GM23338 (cell line): Measurements from ENCODE around the gene BATF3. TPM values are rescaled to one million over a fixed set of nuclear protein-coding genes. Genes with fewer than 3 reads are reported as not detected.

Experiments
- ATAC-seq: fragments of 200-7000 bp; cut with Tn5 transposase; 3 replicates; pipeline ENCODE4 v1.9.1; 2020
- DNase-seq: peaks from one replicate; pipeline ENCODE4 v3.0.0-alpha.2; 2015; ENCODE audit warnings: low spot score
- H2AFZ ChIP-seq: fragments of 200-600 bp; sonication (generic); 2 replicates; pipeline ENCODE4 v1.8.0; 2016; ENCODE audit warnings: antibody characterized with exemption, mild to moderate bottlenecking, moderate library complexity
- H3F3A ChIP-seq: fragments of 200-600 bp; sonication (generic); replicated peaks from 2 replicates; pipeline ENCODE4 v1.8.0; 2017; ENCODE audit warnings: antibody characterized with exemption, mixed run types, low read depth
- H3K27ac ChIP-seq: fragments of 200-600 bp; sonication (generic); 2 replicates; pipeline ENCODE4 v1.6.1; 2016; ENCODE audit warnings: low read depth
- H3K27me3 ChIP-seq: fragments of 200-600 bp; sonication (generic); 2 replicates; pipeline ENCODE4 v1.8.0; 2016; ENCODE audit warnings: mild to moderate bottlenecking, mixed run types, moderate library complexity; ENCODE audit not compliant: insufficient read depth
- H3K36me3 ChIP-seq: fragments of 200-600 bp; sonication (generic); 2 replicates; pipeline ENCODE4 v1.8.0; 2016; ENCODE audit warnings: mild to moderate bottlenecking; ENCODE audit not compliant: insufficient read depth
- H3K4me1 ChIP-seq: fragments of 200-600 bp; sonication (generic); 2 replicates; pipeline ENCODE4 v1.8.0; 2016; ENCODE audit warnings: mild to moderate bottlenecking, moderate library complexity; ENCODE audit not compliant: insufficient read depth
- H3K4me2 ChIP-seq: fragments of 200-600 bp; sonication (generic); 2 replicates; pipeline ENCODE4 v1.7.1; 2017; ENCODE audit warnings: mixed run types
- H3K4me3 ChIP-seq: fragments of 200-600 bp; sonication (generic); 2 replicates; pipeline ENCODE4 v1.6.1; 2016; ENCODE audit warnings: mixed run types
- H3K79me2 ChIP-seq: fragments of 200-600 bp; sonication (generic); replicated peaks from 2 replicates; pipeline ENCODE4 v1.8.0; 2017; ENCODE audit warnings: mild to moderate bottlenecking; ENCODE audit not compliant: insufficient read depth
- H3K9me2 ChIP-seq: fragments of 200-600 bp; sonication (generic); 2 replicates; pipeline ENCODE4 v1.8.0; 2017; ENCODE audit not compliant: insufficient read depth
- H4K20me1 ChIP-seq: fragments of 200-600 bp; sonication (generic); replicated peaks from 2 replicates; pipeline ENCODE4 v1.8.0; 2017; ENCODE audit warnings: mild to moderate bottlenecking; ENCODE audit not compliant: insufficient read depth
- H3K27ac Mint-ChIP-seq: 2 replicates; pipeline ENCODE4 v1.8.0; 2020; ENCODE audit warnings: inconsistent platforms, mild to moderate bottlenecking, moderate library complexity, mixed read lengths
- H3K27me3 Mint-ChIP-seq: 3 replicates; pipeline ENCODE4 v1.8.0; 2022; ENCODE audit warnings: low read depth, mild to moderate bottlenecking, moderate library complexity, mixed read lengths, inconsistent platforms; ENCODE audit not compliant: insufficient read depth, poor library complexity
- H3K36me3 Mint-ChIP-seq: 3 replicates; pipeline ENCODE4 v1.8.0; 2021; ENCODE audit warnings: low read depth, mild to moderate bottlenecking, inconsistent platforms, moderate library complexity, mixed read lengths
- H3K4me1 Mint-ChIP-seq: 3 replicates; pipeline ENCODE4 v1.8.0; 2020; ENCODE audit warnings: mild to moderate bottlenecking, inconsistent platforms, mixed read lengths
- H3K4me3 Mint-ChIP-seq: 3 replicates; pipeline ENCODE4 v1.8.0; 2021; ENCODE audit warnings: moderate library complexity, mild to moderate bottlenecking, inconsistent platforms, mixed read lengths
- H3K9me3 Mint-ChIP-seq: 3 replicates; pipeline ENCODE4 v1.8.0; 2020; ENCODE audit warnings: moderate library complexity, mild to moderate bottlenecking, inconsistent platforms, mixed read lengths
- CREB1 ChIP-seq: fragments of 250-450 bp; sonication (Bioruptor Pico); IDR thresholded peaks from 2 replicates; pipeline ENCODE4 v1.5.0; 2020; ENCODE audit warnings: low read depth, mild to moderate bottlenecking, moderate library complexity
- EZH2phosphoT487 ChIP-seq: fragments of 200-600 bp; sonication (generic); IDR thresholded peaks from one replicate; pipeline ENCODE4 v1.8.1; 2018; ENCODE audit warnings: antibody characterized with exemption; ENCODE audit not compliant: unreplicated experiment
- JUNB ChIP-seq: IDR thresholded peaks from one replicate; pipeline ENCODE4 v1.6.1; 2016; ENCODE audit warnings: antibody characterized with exemption; ENCODE audit not compliant: unreplicated experiment
- STAT1 ChIP-seq: IDR thresholded peaks from one replicate; pipeline ENCODE4 v1.6.1; 2016; ENCODE audit warnings: antibody characterized with exemption; ENCODE audit not compliant: unreplicated experiment
- ZNF114 ChIP-seq: fragments of 250-450 bp; sonication (Bioruptor Pico); IDR thresholded peaks from 2 replicates; pipeline ENCODE4 v1.5.0; 2020; ENCODE audit warnings: mild to moderate bottlenecking, moderate library complexity
- ZNF331 ChIP-seq: fragments of 250-450 bp; sonication (Bioruptor Pico); IDR thresholded peaks from 2 replicates; pipeline ENCODE4 v1.5.0; 2020; ENCODE audit warnings: low read depth, mild to moderate bottlenecking, moderate library complexity
- polyA plus RNA-seq: library from polyadenylated mRNA; unstranded; fragments of >200 nt; fragmentation: Nextera tagmentation; extraction: Ambion mirVana; gene quantifications from 2 replicates; pipeline ENCODE4 v1.2.1, GENCODE V29; 2016
- total RNA-seq: library from RNA; depleted of rRNA; stranded (reverse); fragments of >200 nt; shearing (Covaris generic); gene quantifications from 2 replicates; pipeline ENCODE4 v1.2.3, GENCODE V29; 2014
- TF ChIP-seq, protein P1 (sequence below), 2 experiments: fragments of 200-600 bp in 1 of 2; sonication (generic) in 1 of 2; conservative IDR thresholded peaks; 2 replicates each; pipeline versions ENCODE4 v1.5.1 to v1.6.1; 2016 to 2017; ENCODE audit warnings: antibody characterized with exemption in 2 of 2, low read depth in 2 of 2, mild to moderate bottlenecking in 2 of 2, moderate library complexity in 1 of 2
- TF ChIP-seq, protein P2 (sequence below): fragments of 250-450 bp; sonication (Bioruptor Pico); IDR thresholded peaks from 2 replicates; pipeline ENCODE4 v1.5.0; 2020; ENCODE audit warnings: mild to moderate bottlenecking, moderate library complexity
- TF ChIP-seq, protein P3 (sequence below): IDR thresholded peaks from one replicate; pipeline ENCODE4 v1.6.1; 2018; ENCODE audit warnings: antibody characterized with exemption; ENCODE audit not compliant: unreplicated experiment

The BATF3 gene
- total and polyA plus RNA-seq, 2 experiments from 2014 or later, result 3.6 to 7.8 TPM

DNA sequence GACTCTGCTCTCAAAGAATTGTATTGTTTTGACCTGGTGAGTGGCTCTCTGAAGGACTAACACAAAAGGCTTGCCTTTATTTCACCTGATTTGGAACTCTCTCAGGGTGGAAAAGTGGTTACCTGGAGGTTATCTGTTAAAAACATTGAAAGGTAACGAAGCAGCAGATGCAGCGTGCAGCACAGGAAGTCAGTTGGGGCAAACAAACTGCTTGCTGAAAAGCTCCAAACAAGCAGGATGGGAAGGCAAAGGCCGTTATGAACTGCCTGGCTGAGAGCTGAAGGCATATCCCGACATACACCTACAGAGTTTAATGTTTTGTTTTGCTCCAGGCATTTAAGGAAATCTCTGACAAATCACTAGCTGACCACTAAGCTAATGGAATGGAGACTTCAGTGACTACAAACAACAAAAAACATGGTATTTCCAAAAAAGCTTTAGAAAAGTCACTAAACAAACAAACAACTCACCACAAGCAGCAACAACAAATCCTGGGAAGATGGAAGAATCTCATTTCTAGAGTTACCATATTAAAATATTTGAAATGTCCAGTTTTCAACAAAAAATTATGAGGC, 44.3 kb upstream of the BATF3 start:
- Mint-ChIP-seq H3K4me3 (no peak overlapping the region), H3K27ac (no peak overlapping the region), H3K9me3 (no peaks in the 10 kb centered on the region), H3K36me3 (peaks cover 30% of the 10 kb centered on the region), H3K27me3 (peaks cover 2% of the 10 kb centered on the region), H3K4me1 (peaks cover 11% of the 10 kb centered on the region; the same call in 2 of the 3 replicates)
- TF ChIP-seq, protein P1, sequence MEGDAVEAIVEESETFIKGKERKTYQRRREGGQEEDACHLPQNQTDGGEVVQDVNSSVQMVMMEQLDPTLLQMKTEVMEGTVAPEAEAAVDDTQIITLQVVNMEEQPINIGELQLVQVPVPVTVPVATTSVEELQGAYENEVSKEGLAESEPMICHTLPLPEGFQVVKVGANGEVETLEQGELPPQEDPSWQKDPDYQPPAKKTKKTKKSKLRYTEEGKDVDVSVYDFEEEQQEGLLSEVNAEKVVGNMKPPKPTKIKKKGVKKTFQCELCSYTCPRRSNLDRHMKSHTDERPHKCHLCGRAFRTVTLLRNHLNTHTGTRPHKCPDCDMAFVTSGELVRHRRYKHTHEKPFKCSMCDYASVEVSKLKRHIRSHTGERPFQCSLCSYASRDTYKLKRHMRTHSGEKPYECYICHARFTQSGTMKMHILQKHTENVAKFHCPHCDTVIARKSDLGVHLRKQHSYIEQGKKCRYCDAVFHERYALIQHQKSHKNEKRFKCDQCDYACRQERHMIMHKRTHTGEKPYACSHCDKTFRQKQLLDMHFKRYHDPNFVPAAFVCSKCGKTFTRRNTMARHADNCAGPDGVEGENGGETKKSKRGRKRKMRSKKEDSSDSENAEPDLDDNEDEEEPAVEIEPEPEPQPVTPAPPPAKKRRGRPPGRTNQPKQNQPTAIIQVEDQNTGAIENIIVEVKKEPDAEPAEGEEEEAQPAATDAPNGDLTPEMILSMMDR (conservative IDR thresholded peaks at IDR 0.05; ENCODE audit: low read depth in 2 of 2), result no peak
- TF ChIP-seq STAT1 (no peak), EZH2phosphoT487 (no peak), ZNF114 (CRISPR knock-in tag) (no peak), CREB1 (CRISPR knock-in tag) (no peak), JUNB (no peak), ZNF331 (CRISPR knock-in tag) (no peak)
- TF ChIP-seq, protein P2, sequence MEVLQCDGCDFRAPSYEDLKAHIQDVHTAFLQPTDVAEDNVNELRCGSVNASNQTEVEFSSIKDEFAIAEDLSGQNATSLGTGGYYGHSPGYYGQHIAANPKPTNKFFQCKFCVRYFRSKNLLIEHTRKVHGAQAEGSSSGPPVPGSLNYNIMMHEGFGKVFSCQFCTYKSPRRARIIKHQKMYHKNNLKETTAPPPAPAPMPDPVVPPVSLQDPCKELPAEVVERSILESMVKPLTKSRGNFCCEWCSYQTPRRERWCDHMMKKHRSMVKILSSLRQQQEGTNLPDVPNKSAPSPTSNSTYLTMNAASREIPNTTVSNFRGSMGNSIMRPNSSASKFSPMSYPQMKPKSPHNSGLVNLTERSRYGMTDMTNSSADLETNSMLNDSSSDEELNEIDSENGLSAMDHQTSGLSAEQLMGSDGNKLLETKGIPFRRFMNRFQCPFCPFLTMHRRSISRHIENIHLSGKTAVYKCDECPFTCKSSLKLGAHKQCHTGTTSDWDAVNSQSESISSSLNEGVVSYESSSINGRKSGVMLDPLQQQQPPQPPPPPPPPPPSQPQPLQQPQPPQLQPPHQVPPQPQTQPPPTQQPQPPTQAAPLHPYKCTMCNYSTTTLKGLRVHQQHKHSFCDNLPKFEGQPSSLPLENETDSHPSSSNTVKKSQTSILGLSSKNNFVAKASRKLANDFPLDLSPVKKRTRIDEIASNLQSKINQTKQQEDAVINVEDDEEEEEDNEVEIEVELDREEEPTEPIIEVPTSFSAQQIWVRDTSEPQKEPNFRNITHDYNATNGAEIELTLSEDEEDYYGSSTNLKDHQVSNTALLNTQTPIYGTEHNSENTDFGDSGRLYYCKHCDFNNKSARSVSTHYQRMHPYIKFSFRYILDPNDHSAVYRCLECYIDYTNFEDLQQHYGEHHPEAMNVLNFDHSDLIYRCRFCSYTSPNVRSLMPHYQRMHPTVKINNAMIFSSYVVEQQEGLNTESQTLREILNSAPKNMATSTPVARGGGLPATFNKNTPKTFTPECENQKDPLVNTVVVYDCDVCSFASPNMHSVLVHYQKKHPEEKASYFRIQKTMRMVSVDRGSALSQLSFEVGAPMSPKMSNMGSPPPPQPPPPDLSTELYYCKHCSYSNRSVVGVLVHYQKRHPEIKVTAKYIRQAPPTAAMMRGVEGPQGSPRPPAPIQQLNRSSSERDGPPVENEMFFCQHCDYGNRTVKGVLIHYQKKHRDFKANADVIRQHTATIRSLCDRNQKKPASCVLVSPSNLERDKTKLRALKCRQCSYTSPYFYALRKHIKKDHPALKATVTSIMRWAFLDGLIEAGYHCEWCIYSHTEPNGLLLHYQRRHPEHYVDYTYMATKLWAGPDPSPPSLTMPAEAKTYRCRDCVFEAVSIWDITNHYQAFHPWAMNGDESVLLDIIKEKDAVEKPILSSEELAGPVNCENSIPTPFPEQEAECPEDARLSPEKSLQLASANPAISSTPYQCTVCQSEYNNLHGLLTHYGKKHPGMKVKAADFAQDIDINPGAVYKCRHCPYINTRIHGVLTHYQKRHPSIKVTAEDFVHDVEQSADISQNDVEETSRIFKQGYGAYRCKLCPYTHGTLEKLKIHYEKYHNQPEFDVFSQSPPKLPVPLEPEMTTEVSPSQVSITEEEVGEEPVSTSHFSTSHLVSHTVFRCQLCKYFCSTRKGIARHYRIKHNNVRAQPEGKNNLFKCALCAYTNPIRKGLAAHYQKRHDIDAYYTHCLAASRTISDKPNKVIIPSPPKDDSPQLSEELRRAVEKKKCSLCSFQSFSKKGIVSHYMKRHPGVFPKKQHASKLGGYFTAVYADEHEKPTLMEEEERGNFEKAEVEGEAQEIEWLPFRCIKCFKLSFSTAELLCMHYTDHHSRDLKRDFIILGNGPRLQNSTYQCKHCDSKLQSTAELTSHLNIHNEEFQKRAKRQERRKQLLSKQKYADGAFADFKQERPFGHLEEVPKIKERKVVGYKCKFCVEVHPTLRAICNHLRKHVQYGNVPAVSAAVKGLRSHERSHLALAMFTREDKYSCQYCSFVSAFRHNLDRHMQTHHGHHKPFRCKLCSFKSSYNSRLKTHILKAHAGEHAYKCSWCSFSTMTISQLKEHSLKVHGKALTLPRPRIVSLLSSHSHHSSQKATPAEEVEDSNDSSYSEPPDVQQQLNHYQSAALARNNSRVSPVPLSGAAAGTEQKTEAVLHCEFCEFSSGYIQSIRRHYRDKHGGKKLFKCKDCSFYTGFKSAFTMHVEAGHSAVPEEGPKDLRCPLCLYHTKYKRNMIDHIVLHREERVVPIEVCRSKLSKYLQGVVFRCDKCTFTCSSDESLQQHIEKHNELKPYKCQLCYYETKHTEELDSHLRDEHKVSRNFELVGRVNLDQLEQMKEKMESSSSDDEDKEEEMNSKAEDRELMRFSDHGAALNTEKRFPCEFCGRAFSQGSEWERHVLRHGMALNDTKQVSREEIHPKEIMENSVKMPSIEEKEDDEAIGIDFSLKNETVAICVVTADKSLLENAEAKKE, result no peak
- TF ChIP-seq, protein P3, sequence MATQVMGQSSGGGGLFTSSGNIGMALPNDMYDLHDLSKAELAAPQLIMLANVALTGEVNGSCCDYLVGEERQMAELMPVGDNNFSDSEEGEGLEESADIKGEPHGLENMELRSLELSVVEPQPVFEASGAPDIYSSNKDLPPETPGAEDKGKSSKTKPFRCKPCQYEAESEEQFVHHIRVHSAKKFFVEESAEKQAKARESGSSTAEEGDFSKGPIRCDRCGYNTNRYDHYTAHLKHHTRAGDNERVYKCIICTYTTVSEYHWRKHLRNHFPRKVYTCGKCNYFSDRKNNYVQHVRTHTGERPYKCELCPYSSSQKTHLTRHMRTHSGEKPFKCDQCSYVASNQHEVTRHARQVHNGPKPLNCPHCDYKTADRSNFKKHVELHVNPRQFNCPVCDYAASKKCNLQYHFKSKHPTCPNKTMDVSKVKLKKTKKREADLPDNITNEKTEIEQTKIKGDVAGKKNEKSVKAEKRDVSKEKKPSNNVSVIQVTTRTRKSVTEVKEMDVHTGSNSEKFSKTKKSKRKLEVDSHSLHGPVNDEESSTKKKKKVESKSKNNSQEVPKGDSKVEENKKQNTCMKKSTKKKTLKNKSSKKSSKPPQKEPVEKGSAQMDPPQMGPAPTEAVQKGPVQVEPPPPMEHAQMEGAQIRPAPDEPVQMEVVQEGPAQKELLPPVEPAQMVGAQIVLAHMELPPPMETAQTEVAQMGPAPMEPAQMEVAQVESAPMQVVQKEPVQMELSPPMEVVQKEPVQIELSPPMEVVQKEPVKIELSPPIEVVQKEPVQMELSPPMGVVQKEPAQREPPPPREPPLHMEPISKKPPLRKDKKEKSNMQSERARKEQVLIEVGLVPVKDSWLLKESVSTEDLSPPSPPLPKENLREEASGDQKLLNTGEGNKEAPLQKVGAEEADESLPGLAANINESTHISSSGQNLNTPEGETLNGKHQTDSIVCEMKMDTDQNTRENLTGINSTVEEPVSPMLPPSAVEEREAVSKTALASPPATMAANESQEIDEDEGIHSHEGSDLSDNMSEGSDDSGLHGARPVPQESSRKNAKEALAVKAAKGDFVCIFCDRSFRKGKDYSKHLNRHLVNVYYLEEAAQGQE, result no peak
- Histone ChIP-seq H3K27me3 (no peaks in the 10 kb centered on the region), H3K27ac (peak overlapping the region; percentile 47; the same call in 1 of the 2 replicates), H3F3A (no peaks in the 10 kb centered on the region), H2AFZ (no peak overlapping the region), H3K4me2 (no peak overlapping the region), H3K9me2 (no peaks in the 10 kb centered on the region), H4K20me1 (peaks cover 12% of the 10 kb centered on the region), H3K36me3 (no peaks in the 10 kb centered on the region), H3K4me3 (no peak overlapping the region), H3K79me2 (peaks cover 33% of the 10 kb centered on the region), H3K4me1 (peaks cover 6% of the 10 kb centered on the region; the same call in 1 of the 2 replicates)
- DNase-seq, result no peak
- ATAC-seq, result no peak
